Measurements from ENCODE around the gene BICRAL. TPM values are rescaled to one million over a fixed set of nuclear protein-coding genes. Genes with fewer than 3 reads are reported as not detected.
"Not testable (repeated sequence)": the region's sequence is repeated elsewhere in the genome, so short reads cannot be mapped to it uniquely, and the experiment has no call there.

The BICRAL gene
- total and polyA plus RNA-seq, 4 donors, result 1.7 to 6.8 (median 3.9) TPM

GRCh38 chr6:42805297-42805861, 23.5 kb downstream of the BICRAL start:
- TF ChIP-seq CTCF (IDR thresholded peaks at IDR 0.05; ENCODE audit: low read depth, low read length, missing input control), result no peak
- TF ChIP-seq SP1 (IDR thresholded peaks at IDR 0.05), result no peak
- no peak for TF ChIP-seq REST (IDR thresholded peaks at IDR 0.05)
- H3K9ac ChIP-seq (ENCODE audit: low read depth in 1 of 2, low read length in 2 of 2), result no peak overlapping the region
- no peaks in the 10 kb centered on the region for H3K36me3 ChIP-seq (ENCODE audit: control insufficient read depth in 4 of 4, insufficient read depth in 3 of 4, low read depth in 1 of 4, low read length in 3 of 4)
- no peak overlapping the region for H3K27ac ChIP-seq (ENCODE audit: low read depth in 1 of 2, low read length in 2 of 2)
- H3K4me3 ChIP-seq (ENCODE audit: low read depth in 1 of 3, low read length in 3 of 3), result no peak overlapping the region
- DNase-seq (ENCODE audit: low spot score), result no peak
- no peaks in the 10 kb centered on the region for H3K27me3 ChIP-seq (ENCODE audit: control insufficient read depth in 4 of 4, insufficient read depth in 4 of 4, low read length in 3 of 4)
- no peaks in the 10 kb centered on the region for H3K4me1 ChIP-seq (ENCODE audit: control insufficient read depth in 4 of 4, insufficient read depth in 4 of 4, low read length in 3 of 4)
- 95% methylated on average over 7 of the region's 7 CpGs for WGBS
- H3K9me3 ChIP-seq (ENCODE audit: control insufficient read depth in 4 of 4, low read length in 3 of 4), result no peaks in the 10 kb centered on the region

- H3K27ac ChIP-seq (ENCODE audit: low read depth in 1 of 2, low read length in 2 of 2); DNase-seq (ENCODE audit: low spot score); H3K36me3 ChIP-seq (ENCODE audit: control insufficient read depth in 4 of 4, insufficient read depth in 3 of 4, low read depth in 1 of 4, low read length in 3 of 4); H3K27me3 ChIP-seq (ENCODE audit: control insufficient read depth in 4 of 4, insufficient read depth in 4 of 4, low read length in 3 of 4); H3K9me3 ChIP-seq (ENCODE audit: control insufficient read depth in 4 of 4, low read length in 3 of 4); H3K9ac ChIP-seq (ENCODE audit: low read depth in 1 of 2, low read length in 2 of 2); H3K4me3 ChIP-seq (ENCODE audit: low read depth in 1 of 3, low read length in 3 of 3); H3K4me1 ChIP-seq (ENCODE audit: control insufficient read depth in 4 of 4, insufficient read depth in 4 of 4, low read length in 3 of 4): not testable (repeated sequence)
- 98% methylated on average over 7 of the region's 7 CpGs for WGBS
These were observed 24.5 kb downstream of the BICRAL start for GRCh38 chr6:42806359-42806758.

GRCh38 chr6:42808492-42809483, 26.9 kb downstream of the BICRAL start:
- Histone ChIP-seq H3K9ac (ENCODE audit: low read depth in 1 of 2, low read length in 2 of 2) (no peak overlapping the region), H3K36me3 (ENCODE audit: control insufficient read depth in 4 of 4, insufficient read depth in 3 of 4, low read depth in 1 of 4, low read length in 3 of 4) (no peaks in the 10 kb centered on the region), H3K9me3 (ENCODE audit: control insufficient read depth in 4 of 4, low read length in 3 of 4) (no peaks in the 10 kb centered on the region), H3K27me3 (ENCODE audit: control insufficient read depth in 4 of 4, insufficient read depth in 4 of 4, low read length in 3 of 4) (no peaks in the 10 kb centered on the region), H3K4me3 (ENCODE audit: low read depth in 1 of 3, low read length in 3 of 3) (no peak overlapping the region), H3K4me1 (ENCODE audit: control insufficient read depth in 4 of 4, insufficient read depth in 4 of 4, low read length in 3 of 4) (no peaks in the 10 kb centered on the region), H3K27ac (ENCODE audit: low read depth in 1 of 2, low read length in 2 of 2) (no peak overlapping the region)
- no peak for DNase-seq (ENCODE audit: low spot score)
- TF ChIP-seq TAF1 (conservative IDR thresholded peaks at IDR 0.05) (no peak), YY1 (IDR thresholded peaks at IDR 0.05) (no peak), SP1 (IDR thresholded peaks at IDR 0.05) (no peak), JUND (IDR thresholded peaks at IDR 0.05) (no peak), ZBTB33 (IDR thresholded peaks at IDR 0.05) (no peak), EGR1 (IDR thresholded peaks at IDR 0.05; ENCODE audit: low read depth in 2 of 2) (no peak), RXRA (IDR thresholded peaks at IDR 0.05) (no peak), FOXA2 (IDR thresholded peaks at IDR 0.05) (no peak)
- 88% methylated on average over 11 of the region's 11 CpGs for WGBS
